SK-MEL-5 (cell line): ENCODE data around the gene RNF115. TPM values are rescaled to one million over a fixed set of nuclear protein-coding genes. Genes with fewer than 3 reads are reported as not detected.
"Not testable (repeated sequence)": the region's sequence is repeated elsewhere in the genome, so short reads cannot be mapped to it uniquely, and the experiment has no call there.

Source experiments
- DNase-seq: peaks from one replicate; pipeline ENCODE4 v3.0.0-alpha.2; 2016; ENCODE audit warnings: low read depth, low spot score
- in situ Hi-C: cut with HindIII; loops from 2 replicates; pipeline ENCODE4 v1.10.0; 2016; ENCODE audit warnings: low sequenced_read_pairs, high pct_unique_total_duplicates, low pct_unique_long_range_greater_than_20kb
- total RNA-seq: library from RNA; depleted of rRNA; stranded (reverse); fragments of >200 nt; shearing (Covaris generic); gene quantifications from 2 replicates; pipeline ENCODE4 v1.2.3, GENCODE V29; 2014

Gene RNF115
- total RNA-seq, 1 experiment from 2014 or later = 19.6 TPM

DNA sequence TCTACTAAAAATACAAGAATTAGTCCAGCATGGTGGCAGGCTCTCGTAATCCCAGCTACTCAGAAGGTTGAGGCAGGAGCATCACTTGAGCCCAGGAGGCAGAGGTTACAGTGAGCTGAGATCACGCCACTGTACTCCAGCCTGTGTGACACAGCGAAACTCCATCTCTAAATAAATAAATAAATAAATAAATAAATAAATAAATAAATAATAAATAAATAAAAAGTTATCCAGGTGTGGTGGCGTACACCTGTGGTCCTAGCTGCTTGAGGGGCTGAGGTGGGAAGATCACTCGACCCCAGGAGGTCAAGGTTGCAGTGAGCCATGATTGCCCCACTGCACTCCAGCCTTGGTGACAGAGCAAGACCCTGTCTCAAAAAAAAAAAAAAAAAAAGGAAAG, 105.4 kb downstream of the RNF115 start:
- DNase-seq = not testable (repeated sequence)

DNA sequence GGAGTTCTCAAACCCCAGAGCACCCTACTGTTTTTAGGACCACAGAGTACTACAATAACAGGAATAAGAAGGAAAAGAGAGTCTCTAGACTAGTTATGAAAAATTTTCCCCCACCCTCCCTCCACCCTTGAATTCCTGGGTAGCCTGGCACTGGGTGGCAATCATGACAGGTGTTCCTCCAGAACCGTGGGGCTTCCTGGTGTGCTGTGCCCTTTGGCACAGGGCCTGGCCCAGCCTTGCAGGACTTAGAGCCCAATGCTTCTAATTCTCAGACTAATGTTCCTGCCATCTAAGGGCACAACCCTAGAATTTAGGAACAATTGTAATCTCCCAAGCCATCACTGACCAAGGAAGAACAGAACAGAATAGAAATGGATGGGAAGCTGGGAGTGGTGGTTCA, 106.1 kb downstream of the RNF115 start:
- no peak for DNase-seq
- in situ Hi-C loops = no loop called here

More for the DNA sequence above, 105.4 kb downstream of the RNF115 start:
- in situ Hi-C loops = not testable (repeated sequence)

DNA sequence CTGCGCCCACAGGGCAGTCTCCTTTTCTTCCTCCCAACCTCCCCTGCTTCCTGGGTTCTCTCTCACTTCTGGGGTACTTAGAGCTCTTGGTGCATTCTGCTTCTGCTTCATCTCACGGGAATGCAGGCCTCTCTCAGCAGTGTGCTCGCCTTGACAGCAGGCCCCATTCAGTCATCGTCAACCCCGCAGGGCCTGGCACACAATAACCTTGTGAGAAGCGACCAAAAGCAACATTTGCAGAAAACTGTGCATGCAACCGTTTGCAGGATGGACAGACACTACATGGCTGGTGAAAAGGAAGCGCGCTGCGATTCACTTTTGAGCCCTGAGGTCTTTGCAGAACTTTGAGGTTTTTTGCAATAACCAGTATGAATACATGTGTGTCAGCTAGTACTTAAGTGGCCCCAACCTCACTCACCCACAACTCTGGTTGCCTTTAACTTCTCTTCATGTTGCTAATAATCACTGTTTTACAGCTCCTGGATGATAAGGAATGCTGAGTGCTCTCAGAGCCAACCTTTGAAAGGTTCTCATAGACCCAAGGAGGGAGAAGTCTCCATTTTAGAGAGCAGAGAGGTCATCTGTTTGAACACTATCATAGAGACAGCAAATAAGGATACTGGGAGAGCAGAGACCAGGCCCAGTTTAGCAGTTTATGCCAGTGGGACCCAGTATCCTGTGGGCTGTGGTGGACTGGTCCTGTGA, 107.1 kb downstream of the RNF115 start:
- in situ Hi-C loops = no loop called here
- peak; percentile 73 for DNase-seq

DNA sequence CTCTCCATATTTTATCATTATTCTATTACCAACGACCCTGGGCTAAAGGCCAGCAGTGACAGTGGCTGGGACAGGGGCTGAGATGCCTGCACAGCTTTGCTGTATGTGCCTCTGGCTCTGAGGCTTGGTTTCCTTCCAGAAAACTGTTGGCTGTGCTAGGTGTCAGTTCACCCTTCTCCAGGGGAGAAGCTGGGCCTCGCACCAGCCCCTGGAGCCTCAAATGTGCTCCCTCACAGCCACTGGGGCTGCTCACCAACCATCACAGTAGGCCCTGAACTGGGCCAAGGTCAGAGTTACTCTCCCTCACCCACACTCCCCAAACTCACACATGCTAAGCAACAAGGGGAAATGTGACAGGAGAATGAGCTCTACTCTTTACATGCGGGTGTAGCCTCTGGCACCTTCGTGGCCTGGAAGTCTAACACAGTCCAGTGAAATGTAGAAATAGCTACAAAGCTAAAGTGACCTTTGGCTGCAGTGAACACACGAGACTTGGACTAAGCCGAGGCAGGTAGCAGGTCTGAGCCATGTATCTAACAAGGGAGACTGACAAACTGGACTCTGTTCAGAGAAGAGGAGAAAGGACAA, 109.3 kb downstream of the RNF115 start:
- in situ Hi-C loops = no loop called here
- no peak for DNase-seq

DNA sequence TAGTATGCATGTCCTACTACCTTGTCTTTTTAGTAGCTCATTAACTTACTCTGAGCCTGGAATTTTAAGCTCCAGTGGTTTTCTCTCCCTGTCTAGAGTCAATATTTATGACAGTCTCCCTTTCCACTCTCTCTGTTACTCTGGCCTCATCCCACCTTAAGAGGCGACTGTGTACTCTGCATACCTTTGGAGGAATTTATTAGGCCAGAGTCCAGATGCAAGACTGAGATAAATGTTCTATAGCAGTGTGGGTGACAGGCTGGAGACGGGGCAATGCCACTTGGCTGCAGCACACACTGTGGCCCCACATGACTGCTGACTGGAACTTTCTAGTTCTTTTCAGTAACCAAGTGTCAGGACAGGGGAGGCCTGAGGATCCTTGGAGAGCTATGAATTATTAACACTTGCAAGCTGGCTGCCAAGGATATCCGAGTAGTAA, 112.7 kb downstream of the RNF115 start:
- no peak for DNase-seq
- in situ Hi-C loops = no loop called here

DNA sequence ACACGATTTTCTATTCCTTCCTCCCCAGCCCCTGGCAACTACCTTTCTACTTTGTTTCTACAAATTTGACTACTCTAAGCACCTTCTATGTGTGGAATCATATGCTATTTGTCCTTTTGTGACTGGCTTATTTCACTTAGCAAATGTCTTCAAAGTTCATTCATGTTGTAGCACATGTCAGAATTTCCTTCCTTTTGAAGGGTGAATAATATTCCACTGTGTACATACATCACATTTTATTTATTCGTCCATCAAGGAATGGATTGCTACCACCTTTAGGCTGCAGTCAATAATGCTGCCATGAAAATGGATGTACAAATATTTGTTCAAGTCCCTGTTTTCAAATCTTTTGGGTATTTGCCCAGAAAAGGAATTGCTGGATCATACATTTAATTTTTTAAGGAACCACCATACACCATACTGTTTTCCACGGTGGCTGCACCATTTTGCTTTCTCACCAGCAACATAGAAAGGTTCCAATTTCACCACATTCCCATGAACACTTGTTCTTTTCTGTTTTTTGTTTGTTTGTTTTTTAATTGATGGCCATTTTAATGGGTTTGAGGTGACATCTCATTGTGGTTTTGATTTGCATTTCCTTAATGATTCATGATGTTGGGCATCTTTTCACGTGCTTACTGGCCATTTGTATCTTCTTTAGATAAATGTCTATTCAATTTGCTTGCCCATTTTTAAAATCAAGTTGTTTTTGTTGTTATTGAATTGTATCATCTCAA, 113.4 kb downstream of the RNF115 start:
- no peak for DNase-seq
- in situ Hi-C loops = no loop called here

DNA sequence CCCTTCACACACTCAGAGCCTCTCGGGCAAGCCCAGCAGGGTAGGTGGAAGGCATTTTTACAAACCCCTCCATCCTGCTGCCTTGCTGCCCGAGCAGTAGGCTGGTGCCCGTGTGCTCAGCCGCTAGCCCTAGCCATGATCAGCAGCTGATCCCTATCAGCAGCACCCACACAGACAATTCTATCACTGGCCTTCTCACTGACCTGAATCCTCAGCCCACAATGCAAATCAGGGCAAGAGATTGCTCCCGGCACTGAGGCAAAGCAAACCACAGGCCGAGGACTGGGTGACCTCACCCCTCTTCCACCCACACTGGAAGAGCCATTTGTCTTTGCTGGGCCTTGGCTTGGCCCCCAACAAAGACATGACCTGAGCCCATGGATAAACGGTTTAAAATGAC, 115.8 kb downstream of the RNF115 start:
- in situ Hi-C loops = no loop called here
- DNase-seq = no peak

DNA sequence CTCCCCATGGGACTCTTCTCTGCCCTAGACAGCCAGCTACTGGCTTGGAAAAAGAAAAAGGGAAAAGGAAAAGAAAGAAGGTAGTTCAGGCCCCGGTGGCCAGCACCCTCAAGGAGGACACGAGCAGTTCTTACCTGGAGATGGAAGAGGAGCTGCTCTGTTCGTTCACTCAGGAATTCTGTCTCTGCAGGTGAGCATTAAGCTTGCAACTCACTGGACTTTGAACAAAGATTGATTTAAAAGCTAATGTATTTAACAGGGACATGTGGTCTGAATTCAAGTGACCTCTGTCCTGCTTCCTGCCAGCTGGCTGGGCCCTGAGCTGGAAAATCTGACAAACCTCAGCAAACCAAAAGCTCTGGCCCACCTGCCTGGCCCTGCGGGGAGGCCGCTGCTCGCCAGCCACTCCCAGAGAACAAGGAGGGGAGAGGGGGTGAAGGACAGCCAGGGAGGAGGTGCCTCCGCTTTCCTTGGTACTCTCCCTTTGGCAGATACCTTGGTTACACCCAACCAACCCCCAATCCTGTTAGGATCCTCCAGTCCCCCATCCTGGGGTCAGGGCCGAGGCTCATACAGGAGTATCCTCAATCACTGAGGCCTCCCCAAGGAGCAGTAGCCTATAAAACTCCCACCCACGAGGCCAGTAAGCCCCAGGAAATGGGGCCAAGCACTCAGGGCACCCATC, 116.6 kb downstream of the RNF115 start, which contains the start of gene PDZK1:
Gene PDZK1 (minus strand): TSS at position 186 of the 685 bp plus-strand sequence. CDS start 19,347 bp downstream, outside the sequence.
- in situ Hi-C loops = no loop called here
- DNase-seq = no peak

DNA sequence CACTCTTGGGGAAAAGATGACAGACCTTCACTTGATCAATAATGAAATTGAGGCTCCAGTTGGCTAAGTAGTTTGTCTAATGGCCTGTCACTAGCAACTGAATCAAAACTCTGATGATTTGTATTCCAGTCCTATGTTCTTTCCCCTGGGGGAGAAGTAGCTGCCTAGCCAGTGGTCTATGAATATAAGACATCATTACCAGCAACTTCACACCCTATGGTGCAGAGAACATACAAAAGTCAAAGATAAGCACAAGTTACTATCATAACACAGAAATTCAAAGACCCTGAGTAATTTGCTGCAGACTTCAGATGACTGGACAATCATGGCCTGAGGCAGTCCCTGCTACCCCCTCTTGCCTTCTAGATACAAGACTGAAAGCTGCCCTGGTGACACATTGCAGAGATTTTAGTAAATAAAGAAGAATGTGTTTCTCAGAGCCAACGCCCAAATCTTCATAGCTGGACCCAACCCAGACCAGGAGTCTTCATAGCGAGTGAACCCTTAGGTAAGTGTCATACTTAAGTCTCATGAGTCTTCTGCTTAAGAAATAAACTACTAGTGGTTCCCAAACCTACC, 117.7 kb downstream of the RNF115 start:
- DNase-seq = no peak
- in situ Hi-C loops = no loop called here

DNA sequence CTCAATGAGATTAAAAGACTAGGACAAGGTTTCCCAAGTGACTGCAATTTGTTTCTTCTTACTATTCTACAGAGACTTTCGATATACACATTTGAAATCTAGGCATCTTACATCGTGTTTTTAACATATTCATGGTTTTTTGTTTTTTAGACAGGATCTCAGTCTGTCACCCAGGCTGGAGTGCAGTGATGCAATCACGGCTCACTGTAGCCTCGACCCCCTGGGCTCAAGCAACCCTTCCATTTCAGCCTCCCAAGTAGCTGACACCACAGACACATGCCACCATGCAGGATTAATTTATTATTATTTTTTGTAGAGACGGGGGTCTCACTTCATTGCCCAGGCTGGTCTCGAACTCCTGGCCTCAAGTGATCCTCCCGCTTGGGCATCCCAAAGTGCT, 118.3 kb downstream of the RNF115 start:
- no peak for DNase-seq
- in situ Hi-C loops = no loop called here

DNA sequence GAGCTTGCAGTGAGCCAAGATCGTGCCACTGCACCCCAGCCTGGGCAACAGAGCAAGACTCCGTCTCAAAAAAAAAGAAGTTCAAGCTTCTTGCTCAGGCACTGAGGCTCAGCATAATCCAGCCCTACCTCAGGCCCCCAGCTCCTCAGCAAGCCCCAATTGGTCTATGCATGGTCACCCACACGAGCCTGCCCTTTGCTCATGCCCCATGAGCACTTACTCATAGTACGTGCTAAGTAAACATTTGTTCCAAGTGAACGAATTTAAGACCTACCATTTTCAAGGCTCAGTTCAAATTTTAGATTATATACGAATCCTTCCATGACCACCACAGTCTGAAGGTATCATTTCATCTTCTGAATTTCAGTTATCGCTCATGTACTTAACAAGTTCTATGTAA, 121.1 kb downstream of the RNF115 start:
- in situ Hi-C loops = no loop called here
- no peak for DNase-seq

DNA sequence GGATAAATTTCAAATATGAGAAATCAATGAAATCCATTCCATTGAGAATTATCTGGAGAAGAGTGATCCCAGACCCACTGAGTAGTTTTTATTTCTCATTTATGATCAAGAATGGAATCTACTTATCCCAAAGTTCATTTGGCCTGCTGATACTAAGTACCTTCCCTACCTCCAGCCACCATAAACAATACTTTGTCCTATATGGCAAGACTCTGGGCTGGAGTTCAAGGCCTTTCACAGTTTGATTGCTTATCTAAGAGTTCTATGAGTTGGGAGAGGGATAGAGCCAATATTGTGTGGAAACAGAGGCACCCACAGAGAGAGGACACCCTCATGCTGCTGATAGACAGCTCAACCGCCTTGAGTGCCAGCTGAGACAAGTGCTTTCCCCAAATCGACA, 121.8 kb downstream of the RNF115 start:
- no peak for DNase-seq
- in situ Hi-C loops = no loop called here

DNA sequence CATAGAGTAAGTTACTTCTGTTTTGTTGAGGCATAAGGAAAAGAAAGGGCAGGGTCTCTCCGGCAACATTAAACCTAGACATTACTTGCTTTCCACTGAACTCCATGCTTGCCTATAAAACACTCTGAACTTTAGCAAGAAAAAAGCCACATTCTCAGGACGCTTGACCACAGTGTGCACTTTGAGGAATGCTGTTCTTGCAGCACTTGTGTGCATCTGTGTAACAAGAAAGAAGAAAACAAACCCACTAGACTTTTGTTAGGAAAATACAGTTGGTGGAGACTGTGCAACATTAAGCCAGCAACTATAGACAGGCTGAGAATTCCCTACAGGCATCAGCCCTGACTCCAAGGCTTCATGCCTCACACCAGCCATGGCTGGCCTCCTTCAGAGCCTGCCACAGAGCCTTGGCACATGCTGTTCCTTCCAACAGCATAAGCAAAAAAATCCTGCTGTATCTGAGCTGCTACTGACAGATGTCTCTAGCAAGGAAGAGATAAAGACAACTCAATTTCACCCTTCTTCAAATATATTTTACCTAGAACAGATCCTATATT, 122.5 kb downstream of the RNF115 start:
- no peak for DNase-seq
- in situ Hi-C loops = no loop called here

DNA sequence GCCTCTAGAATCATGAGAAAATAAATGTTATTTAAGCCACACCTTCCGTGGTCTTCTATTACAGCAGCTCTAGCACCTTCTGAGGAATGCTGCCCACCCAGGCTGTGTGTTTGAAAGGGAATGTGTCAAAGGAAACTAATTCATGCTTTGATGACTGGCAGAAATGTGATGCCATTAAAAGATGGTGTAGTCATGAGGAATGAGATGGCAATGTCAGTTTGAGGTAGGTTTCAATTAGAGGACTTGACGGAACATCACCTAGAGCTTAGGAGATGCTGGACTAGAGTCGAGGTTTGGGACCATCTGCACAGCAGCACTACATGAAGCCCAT, 127.3 kb downstream of the RNF115 start:
- in situ Hi-C loops = no loop called here
- DNase-seq = no peak

DNA sequence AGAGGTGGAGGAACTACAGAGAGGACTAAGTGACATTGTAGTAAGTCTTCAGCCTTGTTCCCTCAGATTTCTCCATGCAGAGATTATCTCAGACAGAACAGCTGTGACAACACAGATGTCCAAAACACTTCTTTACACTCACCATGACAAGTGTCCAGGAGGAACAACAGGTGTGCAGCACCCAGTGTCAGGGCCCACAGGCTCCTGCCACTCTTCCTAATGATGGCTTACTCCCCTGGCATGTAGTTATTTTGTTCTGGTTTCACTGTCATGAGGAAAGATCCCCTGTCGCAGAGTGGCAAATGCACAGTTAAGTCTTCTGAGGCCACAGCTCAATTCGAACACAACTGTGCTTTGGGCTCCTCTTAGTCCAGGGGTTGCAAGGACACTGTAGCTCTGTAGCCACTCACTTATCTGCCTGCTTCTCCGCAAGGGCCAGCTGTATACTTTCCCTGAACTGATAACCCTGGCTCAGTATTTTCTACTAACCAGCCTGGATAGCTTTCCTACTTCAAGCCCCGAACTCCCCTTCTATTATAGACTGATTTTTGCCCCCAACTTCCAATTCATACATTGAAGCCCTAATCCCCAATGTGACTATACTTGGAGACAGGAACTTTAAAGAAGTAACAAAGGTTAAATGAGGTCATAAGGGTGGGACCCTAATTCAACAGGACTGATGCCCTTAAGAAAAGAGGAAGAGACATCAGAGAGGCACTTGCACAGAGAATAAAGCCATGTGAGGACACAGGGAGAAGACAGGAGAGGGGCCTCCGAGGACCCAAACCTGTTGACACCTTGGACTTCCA, 127.9 kb downstream of the RNF115 start:
- no peak for DNase-seq
- in situ Hi-C loops = no loop called here

DNA sequence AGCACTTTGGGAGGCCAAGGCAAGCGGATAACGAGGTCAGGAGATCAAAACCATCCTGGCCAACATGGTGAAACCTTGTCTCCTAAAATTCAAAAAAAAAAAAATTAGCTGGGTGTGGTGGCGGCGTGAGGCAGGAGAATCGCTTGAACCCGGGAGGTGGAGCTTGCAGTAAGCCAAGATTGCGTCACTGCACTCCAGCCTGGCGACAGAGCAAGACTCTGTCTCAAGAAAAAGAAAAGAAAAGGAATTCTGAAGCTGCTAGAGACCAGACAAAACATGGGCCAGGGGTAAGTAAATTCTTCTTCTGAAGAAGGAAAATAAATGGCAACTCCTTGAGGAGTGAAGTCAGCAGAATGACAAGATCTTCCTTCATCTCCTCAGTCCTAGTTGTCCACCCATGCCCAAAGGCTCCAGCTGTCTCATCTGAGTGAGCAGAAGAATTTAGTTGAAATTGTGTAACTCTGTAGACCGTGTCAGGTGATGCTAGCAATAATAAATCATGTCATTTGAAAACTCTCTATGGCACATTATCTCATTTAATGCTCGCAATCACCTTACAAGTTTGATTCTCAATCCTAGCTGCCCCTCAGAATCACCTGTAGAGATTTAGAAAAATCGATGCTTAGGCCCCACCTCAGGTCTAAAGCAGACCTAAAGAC, 131.0 kb downstream of the RNF115 start:
- in situ Hi-C loops = no loop called here
- no peak for DNase-seq
